ENCODE data around the gene TMEM18.

Gene TMEM18

DNA sequence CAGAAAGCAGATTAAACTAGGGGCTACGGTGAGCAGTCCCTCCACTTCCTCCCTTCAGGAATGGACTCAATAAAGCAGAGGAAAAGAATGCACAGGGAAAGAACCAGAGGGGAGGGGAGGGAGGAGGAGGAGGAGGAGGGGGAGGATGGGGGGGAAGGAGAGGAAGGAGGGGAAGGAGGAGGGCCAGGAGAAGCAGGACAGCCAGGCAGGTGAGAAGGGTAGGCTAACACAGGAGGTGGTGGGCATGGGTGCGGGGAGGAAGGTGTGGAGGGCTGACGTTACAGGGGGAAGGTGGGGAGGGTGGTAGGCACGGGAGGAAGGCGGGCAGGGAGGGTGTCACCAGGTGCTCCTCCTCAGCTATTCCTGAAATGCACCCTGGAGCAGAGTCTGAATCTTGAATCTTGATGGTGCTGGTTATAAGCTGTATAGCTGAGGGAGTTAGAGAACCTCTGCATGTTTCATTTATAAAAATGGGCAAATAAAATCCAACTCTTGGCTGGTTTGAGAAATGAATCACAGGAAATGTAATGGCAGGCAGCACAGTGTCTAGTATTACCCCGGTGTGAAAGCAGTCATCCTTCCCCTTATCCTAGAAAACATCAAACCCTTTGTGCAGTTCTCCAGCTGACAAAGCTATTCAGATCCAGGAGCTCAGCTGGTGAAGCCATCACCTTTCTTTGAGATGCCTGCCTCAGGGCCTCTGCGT is 3.4 kb downstream of the TMEM18 start:
- TF ChIP-seq, protein P1, sequence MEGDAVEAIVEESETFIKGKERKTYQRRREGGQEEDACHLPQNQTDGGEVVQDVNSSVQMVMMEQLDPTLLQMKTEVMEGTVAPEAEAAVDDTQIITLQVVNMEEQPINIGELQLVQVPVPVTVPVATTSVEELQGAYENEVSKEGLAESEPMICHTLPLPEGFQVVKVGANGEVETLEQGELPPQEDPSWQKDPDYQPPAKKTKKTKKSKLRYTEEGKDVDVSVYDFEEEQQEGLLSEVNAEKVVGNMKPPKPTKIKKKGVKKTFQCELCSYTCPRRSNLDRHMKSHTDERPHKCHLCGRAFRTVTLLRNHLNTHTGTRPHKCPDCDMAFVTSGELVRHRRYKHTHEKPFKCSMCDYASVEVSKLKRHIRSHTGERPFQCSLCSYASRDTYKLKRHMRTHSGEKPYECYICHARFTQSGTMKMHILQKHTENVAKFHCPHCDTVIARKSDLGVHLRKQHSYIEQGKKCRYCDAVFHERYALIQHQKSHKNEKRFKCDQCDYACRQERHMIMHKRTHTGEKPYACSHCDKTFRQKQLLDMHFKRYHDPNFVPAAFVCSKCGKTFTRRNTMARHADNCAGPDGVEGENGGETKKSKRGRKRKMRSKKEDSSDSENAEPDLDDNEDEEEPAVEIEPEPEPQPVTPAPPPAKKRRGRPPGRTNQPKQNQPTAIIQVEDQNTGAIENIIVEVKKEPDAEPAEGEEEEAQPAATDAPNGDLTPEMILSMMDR (IDR thresholded peaks at IDR 0.05; ENCODE audit: low read depth, low read length, missing control alignments): no peak
- no peak for DNase-seq (ENCODE audit: low read depth)
- H3K4me3 ChIP-seq (ENCODE audit: low read depth, low read length): no peak overlapping the region; the same call in 1 of the 2 replicates

DNA sequence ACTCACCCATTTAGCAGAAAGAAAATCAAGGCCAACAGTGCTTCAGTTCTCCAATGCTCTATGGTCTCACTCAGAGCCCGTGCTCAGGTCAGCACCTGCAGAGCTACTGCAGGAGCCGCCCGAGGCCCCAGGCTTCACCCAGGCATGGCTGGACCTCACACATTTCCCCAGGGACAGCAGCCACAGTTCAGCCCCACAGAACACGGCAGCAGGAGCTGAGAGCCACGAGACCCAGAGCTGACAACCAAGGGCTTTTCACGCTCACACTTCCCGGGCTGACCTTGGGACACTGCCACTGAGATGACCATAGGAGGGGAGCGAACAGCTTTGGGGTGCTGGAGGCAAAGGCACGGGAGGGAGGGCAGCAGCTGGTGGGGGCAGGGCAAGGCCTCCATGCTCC is 4.2 kb downstream of the TMEM18 start:
- H3K4me3 ChIP-seq (ENCODE audit: low read depth, low read length): peak overlapping the region; percentile 22; the same call in 1 of the 2 replicates
- DNase-seq (ENCODE audit: low read depth): no peak
- TF ChIP-seq, protein P1 (IDR thresholded peaks at IDR 0.05; ENCODE audit: low read depth, low read length, missing control alignments): no peak

DNA sequence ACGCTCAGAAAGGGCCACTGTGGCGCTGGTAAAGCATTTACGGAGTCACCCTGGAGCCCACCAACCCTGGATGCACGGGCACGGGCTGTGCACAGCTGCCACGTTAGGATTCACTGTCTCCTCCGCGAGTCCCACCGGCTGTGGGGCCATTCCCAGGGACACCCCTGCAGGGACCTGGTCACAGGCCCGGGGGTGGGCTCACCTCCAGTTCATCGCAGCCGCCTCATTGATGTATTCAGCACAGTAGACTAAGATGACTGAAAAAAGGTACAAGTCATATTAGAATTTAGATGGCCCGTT is 4.7 kb downstream of the TMEM18 start:
- H3K4me3 ChIP-seq (ENCODE audit: low read depth, low read length): no peak overlapping the region; the same call in 1 of the 2 replicates
- no peak for DNase-seq (ENCODE audit: low read depth)
- TF ChIP-seq, protein P1 (IDR thresholded peaks at IDR 0.05; ENCODE audit: low read depth, low read length, missing control alignments): no peak

DNA sequence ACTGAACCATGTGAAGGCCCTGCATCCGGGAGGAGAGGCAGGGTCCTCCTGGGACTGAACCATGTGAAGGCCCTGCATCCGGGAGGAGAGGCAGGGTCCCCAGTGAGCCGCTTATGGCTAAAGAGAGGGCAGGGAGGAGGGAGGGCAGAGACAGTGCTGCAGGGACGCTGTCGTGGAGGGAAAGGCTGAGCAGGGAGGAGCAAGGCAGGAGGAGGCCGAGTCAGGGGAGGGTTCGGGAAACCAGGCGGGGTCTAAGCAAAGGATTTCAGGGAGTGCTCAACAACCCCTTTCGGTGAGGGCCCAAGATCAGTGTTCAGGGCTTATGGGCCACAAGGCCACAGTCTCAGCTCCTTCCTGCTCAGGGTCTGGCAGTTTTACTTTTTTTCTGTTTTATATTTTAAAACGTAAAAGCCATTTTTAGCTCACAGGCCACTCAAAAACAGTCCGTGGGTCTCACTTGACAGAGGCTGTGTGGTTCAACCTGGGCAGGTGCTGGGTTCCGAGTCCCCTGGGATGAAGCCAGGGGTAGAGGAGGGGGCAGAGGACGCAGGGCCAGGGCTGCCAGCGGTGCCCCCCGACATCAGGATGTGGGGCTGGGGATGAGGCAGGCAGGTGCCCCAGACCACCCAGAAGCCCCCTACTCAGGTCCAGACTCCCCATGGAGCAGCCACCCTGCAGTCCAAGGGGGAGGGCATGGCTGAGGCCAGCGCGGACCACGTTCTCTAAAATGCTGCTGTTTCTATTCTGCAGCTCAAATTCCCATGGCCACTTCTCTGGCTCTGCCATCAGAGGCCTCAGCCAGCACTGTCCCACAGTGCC is 5.2 kb downstream of the TMEM18 start:
- DNase-seq (ENCODE audit: low read depth): no peak
- H3K4me3 ChIP-seq (ENCODE audit: low read depth, low read length): no peak overlapping the region

DNA sequence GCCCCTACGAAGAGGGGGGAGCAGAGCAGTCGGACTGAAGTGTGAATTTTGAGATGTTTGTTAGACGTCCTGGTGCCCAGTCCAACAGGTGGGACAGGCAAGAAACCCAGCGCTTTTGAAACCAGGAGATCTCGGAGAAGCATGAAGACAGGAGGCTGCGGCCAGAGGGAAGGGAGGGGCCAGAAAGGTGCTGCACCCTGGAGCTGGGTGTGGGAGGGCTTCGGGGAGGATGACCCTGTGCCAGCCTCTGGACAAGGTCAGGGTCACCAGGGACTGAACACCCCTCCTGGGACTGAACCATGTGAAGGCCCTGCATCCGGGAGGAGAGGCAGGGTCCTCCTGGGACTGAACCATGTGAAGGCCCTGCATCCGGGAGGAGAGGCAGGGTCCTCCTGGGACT is 6.1 kb downstream of the TMEM18 start:
- TF ChIP-seq, protein P1 (IDR thresholded peaks at IDR 0.05; ENCODE audit: low read depth, low read length, missing control alignments): no peak
- no peak overlapping the region for H3K4me3 ChIP-seq (ENCODE audit: low read depth, low read length)
- DNase-seq (ENCODE audit: low read depth): no peak

More for the DNA sequence above, 5.2 kb downstream of the TMEM18 start:
- TF ChIP-seq, protein P1 (IDR thresholded peaks at IDR 0.05; ENCODE audit: low read depth, low read length, missing control alignments): no peak

DNA sequence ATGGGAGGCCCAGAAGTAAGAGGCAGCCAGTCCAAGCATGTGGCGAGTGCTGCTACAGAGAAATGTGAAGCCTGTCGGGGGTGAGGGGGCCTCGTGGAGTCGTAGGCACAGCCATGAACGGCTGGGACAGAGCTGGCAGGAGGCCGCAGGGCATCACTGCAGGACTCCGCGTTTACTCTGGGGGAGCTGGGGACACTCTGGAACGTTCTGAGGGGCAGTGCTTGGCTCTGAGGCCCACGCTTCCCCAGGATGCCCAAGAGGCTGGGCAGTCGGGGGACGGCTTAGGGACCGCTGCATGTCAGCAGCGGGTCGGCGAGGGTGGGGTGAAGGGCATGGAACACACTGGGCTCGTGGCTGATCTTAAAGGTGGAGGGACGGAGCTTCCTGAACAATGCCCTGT is 6.6 kb downstream of the TMEM18 start:
- no peak overlapping the region for H3K4me3 ChIP-seq (ENCODE audit: low read depth, low read length)
- DNase-seq (ENCODE audit: low read depth): no peak
- TF ChIP-seq, protein P1 (IDR thresholded peaks at IDR 0.05; ENCODE audit: low read depth, low read length, missing control alignments): no peak
